ENCODE results near the gene RCVRN. TPM values are rescaled to one million over a fixed set of nuclear protein-coding genes. Genes with fewer than 3 reads are reported as not detected.
"Not testable (repeated sequence)": the region's sequence is repeated elsewhere in the genome, so short reads cannot be mapped to it uniquely, and the experiment has no call there.

The RCVRN gene
- total RNA-seq, 1 donor from 2014 or later, result 0.17 TPM

DNA sequence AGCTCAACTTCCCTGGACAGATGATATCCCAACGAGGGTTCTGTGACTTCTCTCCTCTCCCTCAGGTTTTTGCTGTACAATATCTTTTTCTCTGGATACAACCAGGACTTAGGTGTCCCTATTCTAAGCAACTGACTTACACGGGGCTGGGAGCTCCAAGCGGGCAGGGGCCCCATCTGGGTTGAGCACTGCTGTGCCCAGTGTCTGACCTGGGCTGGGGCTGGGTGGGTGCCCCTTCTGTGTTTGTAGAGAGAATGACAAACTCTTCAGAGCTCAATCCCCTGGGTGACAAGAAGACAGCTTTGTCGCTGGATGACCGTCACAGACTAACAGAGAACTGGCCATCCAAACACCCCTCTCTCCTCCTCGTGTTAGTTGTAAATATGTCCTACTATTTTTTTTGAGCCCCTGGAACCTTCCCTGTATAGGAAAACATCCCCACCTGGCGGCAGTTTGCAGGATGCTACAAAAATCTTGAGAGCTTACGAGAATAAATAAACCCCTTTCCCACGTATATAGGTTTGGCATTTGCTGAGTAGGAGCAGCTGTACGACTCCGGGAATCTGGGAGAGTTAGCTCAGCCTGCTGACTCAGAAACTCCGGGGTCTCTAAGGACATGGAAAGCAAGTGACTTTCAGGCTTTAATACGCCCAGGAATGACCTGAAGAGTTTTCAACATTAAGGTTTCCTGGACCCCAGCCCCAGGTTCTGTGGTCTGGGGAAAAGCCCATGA, 23.7 kb upstream of the RCVRN start:
- no peak for ATAC-seq
- no peaks in the 10 kb centered on the region for H3K4me1 ChIP-seq
- TF ChIP-seq, protein P1, sequence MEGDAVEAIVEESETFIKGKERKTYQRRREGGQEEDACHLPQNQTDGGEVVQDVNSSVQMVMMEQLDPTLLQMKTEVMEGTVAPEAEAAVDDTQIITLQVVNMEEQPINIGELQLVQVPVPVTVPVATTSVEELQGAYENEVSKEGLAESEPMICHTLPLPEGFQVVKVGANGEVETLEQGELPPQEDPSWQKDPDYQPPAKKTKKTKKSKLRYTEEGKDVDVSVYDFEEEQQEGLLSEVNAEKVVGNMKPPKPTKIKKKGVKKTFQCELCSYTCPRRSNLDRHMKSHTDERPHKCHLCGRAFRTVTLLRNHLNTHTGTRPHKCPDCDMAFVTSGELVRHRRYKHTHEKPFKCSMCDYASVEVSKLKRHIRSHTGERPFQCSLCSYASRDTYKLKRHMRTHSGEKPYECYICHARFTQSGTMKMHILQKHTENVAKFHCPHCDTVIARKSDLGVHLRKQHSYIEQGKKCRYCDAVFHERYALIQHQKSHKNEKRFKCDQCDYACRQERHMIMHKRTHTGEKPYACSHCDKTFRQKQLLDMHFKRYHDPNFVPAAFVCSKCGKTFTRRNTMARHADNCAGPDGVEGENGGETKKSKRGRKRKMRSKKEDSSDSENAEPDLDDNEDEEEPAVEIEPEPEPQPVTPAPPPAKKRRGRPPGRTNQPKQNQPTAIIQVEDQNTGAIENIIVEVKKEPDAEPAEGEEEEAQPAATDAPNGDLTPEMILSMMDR (IDR thresholded peaks at IDR 0.05), result peak; percentile 25
- no peak for DNase-seq
- no peak overlapping the region for H3K4me3 ChIP-seq
- H3K27ac ChIP-seq, result no peak overlapping the region
- no peaks in the 10 kb centered on the region for H3K36me3 ChIP-seq
- no peaks in the 10 kb centered on the region for H3K27me3 ChIP-seq
- intact Hi-C loops (cut with DNase I), result no loop called here
- H3K9me3 ChIP-seq, result no peaks in the 10 kb centered on the region

DNA sequence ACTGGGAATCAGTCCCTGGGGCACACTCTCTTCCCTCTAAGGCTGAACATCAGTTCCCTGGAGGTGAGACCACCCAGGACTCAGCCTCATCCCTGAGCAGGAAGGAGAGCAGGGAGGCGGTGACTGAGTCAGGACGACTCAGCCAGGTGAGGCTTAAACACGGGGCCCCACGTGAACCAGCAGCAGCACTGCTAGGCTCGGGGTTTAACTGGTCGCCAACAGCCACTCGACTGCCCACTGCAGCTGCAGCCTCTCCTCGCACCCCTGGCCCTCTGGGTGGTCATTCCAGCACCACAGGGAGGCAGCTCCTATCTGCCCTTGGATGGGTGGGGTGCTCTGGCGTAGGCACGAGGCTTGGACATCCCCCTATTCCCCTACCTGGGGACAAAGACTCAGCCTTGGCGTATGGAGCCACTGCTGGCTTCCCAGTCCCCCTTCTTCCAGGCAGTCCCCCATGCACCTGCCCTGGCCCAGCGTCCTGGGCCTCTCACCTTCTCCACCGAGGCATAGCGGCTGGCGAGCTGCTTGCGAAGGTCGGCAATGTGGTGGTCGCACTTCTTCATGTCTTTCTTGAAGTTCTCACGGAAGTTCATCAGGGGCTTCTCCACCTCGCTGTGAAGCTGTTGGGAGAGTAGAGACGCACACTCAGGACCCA, 21.2 kb upstream of the RCVRN start:
- no peaks in the 10 kb centered on the region for H3K4me1 ChIP-seq
- H3K36me3 ChIP-seq, result no peaks in the 10 kb centered on the region
- intact Hi-C loops (cut with DNase I), result no loop called here
- DNase-seq, result no peak
- no peak overlapping the region for H3K4me3 ChIP-seq
- no peaks in the 10 kb centered on the region for H3K9me3 ChIP-seq
- TF ChIP-seq, protein P1 (IDR thresholded peaks at IDR 0.05), result no peak
- ATAC-seq, result no peak
- no peaks in the 10 kb centered on the region for H3K27me3 ChIP-seq
- H3K27ac ChIP-seq, result no peak overlapping the region

- Histone ChIP-seq H3K4me3 (no peak overlapping the region), H3K27ac (no peak overlapping the region), H3K27me3 (no peaks in the 10 kb centered on the region), H3K9me3 (no peaks in the 10 kb centered on the region), H3K4me1 (no peaks in the 10 kb centered on the region), H3K36me3 (peaks cover 5% of the 10 kb centered on the region)
- DNase-seq, result no peak
- ATAC-seq, result no peak
- TF ChIP-seq, protein P1 (IDR thresholded peaks at IDR 0.05), result no peak
- intact Hi-C loops (cut with DNase I), result no loop called here
Observed at GRCh38 chr17:9925457-9925856, 20.4 kb upstream of the RCVRN start.

- no peak for DNase-seq
- Histone ChIP-seq H3K27ac (no peak overlapping the region), H3K36me3 (peaks cover 9% of the 10 kb centered on the region), H3K27me3 (no peaks in the 10 kb centered on the region), H3K4me1 (no peaks in the 10 kb centered on the region), H3K4me3 (no peak overlapping the region), H3K9me3 (no peaks in the 10 kb centered on the region)
- intact Hi-C loops (cut with DNase I), result no loop called here
- TF ChIP-seq, protein P1 (IDR thresholded peaks at IDR 0.05), result peak; percentile 82
- ATAC-seq, result peak; percentile 83
Observed at GRCh38 chr17:9924735-9925191, 19.7 kb upstream of the RCVRN start.

- H3K9me3 ChIP-seq, result no peaks in the 10 kb centered on the region
- H3K27me3 ChIP-seq, result no peaks in the 10 kb centered on the region
- H3K27ac ChIP-seq, result no peak overlapping the region
- DNase-seq, result no peak
- peaks cover 22% of the 10 kb centered on the region for H3K36me3 ChIP-seq
- H3K4me1 ChIP-seq, result no peaks in the 10 kb centered on the region
- intact Hi-C loops (cut with DNase I), result no loop called here
- no peak for ATAC-seq
- TF ChIP-seq, protein P1 (IDR thresholded peaks at IDR 0.05), result no peak
- no peak overlapping the region for H3K4me3 ChIP-seq
Observed at GRCh38 chr17:9922012-9922848, 17.2 kb upstream of the RCVRN start.

DNA sequence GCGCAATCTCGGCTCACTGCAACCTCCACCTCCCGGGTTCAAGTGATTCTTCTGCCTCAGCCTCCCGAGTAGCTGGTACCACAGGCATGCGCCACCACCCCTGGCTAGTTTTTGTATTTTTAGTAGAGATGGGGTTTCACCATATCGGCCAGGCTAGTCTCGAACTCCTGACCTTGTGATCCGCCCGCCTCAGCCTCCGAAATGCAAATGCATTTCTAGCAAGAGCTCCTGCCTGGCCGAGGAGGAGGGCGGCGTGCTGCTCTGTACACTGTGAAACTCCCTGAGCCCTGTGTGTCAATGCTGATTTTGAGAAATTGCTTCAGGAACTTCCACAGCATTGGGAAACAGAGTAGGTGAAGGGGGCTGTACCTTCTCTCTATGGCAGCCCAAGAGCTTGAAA, 16.1 kb upstream of the RCVRN start:
- H3K27me3 ChIP-seq; H3K27ac ChIP-seq; DNase-seq; ATAC-seq; H3K4me3 ChIP-seq; H3K4me1 ChIP-seq; intact Hi-C loops (cut with DNase I); H3K9me3 ChIP-seq: not testable (repeated sequence)
- H3K36me3 ChIP-seq, result peaks cover 22% of the 10 kb centered on the region

Data from upper lobe of right lung (tissue), 1 donor.